ENCODE data around the gene GRM8.

The GRM8 gene

GRCh38 chr7:126436213-126436868, 816.4 kb downstream of the GRM8 start:
- no peak for DNase-seq (ENCODE audit: low read depth)

GRCh38 chr7:126426652-126427051, 826.1 kb downstream of the GRM8 start:
- DNase-seq (ENCODE audit: low read depth) = no peak

- no peak for DNase-seq (ENCODE audit: low read depth)
Measured at GRCh38 chr7:126424985-126425384, 827.8 kb downstream of the GRM8 start.

GRCh38 chr7:126419047-126419446, 833.7 kb downstream of the GRM8 start:
- DNase-seq (ENCODE audit: low read depth) = no peak

GRCh38 chr7:126411821-126412383, 840.8 kb downstream of the GRM8 start:
- no peak for DNase-seq (ENCODE audit: low read depth)

- no peak for DNase-seq (ENCODE audit: low read depth)
Measured at GRCh38 chr7:126411032-126411820, 841.5 kb downstream of the GRM8 start.

- no peak for DNase-seq (ENCODE audit: low read depth)
Measured at GRCh38 chr7:126403040-126403439, 849.7 kb downstream of the GRM8 start.

- no peak for DNase-seq (ENCODE audit: low read depth)
Measured at GRCh38 chr7:126401918-126402317, 850.8 kb downstream of the GRM8 start.

- no peak for DNase-seq (ENCODE audit: low read depth)
Measured at GRCh38 chr7:126398851-126399529, 853.8 kb downstream of the GRM8 start.

- no peak for DNase-seq (ENCODE audit: low read depth)
Measured at GRCh38 chr7:126398285-126398684, 854.5 kb downstream of the GRM8 start.

- DNase-seq (ENCODE audit: low read depth) = no peak
Measured at GRCh38 chr7:126394406-126394805, 858.3 kb downstream of the GRM8 start.

Measured in T follicular helper cell (primary cell).